Stimulated activated CD4-positive, alpha-beta T cell treated with anti-CD3 and anti-CD28 coated beads, Interleukin-15, amount 100 ng/mL, for 24 hours (primary cell): ENCODE results near the gene NEK11.

ENCODE experiments used
- DNase-seq: peaks from one replicate; pipeline ENCODE4 v3.0.0-alpha.2; 2020

The NEK11 gene

DNA sequence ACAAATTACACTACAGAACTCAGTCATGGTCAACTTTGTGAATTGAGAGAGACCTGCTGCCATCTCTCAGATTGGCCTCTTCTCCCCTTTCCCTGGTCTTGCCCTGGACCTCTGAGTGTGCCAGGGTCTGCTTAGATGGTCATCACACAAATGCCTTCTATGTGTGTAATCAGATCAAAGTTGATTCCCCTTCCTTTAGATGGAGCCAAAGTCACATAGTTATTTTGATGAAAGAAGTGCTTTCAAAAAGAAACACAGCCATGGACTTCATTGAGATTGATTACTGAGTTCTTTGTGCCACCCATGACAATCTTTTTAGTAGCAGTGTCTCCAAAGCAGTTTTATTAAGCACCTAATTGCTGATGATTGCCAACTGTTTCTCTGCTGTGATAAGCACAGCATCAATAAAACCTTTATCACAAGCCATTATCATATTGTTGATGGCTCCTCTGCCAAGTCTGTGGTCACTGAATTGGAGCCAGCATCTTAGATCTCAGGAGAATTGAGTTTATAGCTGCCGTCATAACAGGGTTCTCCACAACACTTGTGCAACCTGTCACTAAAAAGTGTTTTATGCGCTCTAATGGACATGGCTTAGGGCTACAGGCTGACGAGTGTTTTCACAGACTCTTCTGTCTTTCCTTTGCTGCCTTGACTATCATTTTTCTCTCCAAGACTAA lies 205.2 kb downstream of the NEK11 start:
- no peak for DNase-seq

DNA sequence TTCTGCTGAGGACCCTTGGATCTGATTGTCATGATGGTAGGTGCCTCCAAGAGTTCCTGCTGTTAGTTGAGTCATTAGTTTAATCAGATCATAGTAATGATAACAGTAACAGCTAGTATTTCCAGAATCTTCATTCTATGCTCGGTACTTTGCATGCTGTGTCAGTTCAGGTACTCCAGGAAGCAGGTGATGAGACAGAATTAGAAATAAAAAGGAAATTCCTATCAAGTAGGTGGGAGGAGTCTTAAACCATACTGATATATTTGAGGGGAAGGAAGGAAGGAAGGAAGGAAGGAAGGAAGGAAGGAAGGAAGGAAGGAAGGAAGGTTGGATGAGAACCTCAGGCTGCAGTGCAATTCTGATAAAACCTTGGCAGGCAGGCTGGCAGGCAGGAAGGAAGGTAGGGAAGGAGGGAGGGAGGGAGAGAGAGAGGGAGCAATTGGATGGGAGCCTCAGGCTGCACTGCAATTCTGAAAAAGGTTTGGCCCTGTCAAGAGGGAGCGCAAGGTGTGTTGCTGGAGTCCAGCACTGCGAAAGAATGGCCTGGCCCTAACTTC lies 206.1 kb downstream of the NEK11 start:
- no peak for DNase-seq

DNA sequence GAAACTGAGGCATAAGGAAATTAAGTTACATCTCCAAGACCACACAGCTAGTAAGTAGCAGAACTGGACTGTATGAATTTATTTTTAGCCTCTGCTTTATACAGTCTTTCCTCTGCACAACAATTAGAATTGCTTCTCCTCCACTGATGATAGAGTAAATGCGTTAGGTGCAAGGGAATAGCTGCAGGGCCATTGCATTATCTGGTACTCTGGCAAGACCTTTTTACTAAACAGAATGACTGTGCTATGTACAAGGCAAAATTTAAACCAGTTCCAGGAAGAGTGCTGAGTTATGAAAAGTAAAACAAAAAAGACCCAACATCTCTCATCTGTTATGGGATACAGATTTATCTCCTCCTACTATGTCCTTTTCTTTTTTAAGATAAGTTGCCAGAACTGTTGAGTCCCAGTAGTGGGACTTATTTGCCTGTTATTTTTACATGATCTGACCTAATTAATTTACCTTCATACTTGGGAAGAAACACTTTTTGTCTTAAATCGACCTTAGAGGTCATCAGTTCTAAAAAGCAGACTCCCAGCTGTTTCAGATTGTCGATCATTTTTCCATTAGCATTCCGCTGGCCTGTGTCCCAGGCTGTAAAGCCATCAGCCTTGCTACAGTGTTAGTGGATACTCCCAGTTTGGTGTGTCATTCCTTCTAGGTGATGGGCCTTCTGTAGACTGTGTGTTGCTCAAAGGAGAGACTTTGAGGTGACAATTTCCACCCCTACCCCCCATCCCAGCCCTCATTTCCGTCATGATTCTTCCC lies 207.4 kb downstream of the NEK11 start:
- DNase-seq = no peak

DNA sequence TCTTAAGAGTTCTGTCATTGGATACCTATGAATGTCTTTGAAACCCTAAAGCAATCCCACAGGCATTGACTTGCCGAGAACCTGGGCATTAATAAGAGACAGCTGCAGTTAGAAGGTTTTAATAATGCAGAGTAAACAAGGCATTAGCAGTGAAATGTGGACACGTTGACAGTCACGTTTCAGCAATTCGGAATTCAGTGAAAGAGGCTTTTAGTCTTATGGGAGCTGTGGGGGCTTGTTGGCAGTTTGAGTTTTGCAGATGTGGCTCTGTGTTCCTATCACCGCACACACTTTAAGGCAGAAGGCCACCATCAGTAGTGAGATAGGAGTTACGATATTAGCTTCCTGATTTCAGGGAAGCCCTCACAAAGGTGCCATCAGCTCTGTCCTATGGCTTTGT lies 209.7 kb downstream of the NEK11 start:
- no peak for DNase-seq

DNA sequence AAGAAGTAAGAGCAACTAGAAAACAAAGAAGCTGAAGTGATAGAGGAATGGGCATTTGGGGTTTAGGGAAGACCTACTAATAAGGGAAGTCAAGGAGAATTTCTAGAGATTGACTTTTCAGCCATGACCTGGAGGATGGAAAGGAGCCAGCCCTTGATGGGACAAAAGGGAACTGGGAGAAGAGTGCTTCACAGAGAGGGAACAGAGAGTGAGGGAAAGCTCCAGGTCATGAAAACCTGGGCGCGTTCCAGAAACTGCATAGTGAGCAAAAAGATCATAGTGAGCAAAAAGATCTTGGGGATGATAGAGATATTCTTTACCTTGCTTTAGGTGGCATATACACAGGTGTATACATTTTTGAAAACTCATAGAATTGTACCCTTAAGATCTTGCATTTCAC lies 211.8 kb downstream of the NEK11 start:
- DNase-seq = no peak

DNA sequence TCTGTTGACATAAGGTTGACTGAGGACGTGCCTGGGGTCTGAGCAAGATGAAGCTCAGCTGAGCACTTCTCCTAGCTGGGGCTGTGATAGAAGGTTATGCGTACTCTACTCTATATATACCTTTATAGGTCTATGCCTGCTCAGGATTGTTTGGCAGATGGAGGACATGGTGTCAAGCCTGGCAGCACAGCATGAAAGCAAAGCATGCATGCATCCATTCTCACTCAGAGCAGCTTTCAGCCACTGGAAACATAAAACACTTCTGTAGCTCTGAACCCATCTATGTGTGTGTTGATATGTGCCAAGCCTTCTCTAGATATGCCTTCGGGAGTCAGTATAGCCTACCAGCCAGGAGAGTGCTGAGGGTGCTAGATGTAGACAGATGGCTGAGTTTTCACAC lies 212.6 kb downstream of the NEK11 start:
- DNase-seq = no peak

DNA sequence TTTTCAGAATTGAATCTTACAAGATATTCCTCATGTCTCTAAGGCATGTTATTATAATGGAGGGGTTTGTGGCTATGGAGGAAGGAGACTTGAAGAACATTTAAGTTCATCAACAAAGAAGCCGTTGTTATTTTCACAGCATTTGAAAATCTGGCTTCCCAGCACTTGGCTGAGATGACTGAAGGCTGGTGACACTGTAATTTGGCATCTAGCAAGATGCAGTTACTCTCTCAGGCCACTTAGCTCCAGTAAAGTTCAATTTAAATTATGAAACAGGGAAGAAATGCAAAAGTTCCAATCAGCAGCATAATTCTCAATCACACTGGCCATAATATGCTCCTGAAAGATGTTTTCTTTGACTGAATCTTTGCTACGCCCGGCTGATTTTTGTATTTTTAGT lies 215.5 kb downstream of the NEK11 start:
- DNase-seq = no peak

GRCh38 chr3:131250466-131250865 lies 223.8 kb downstream of the NEK11 start:
- DNase-seq = no peak

GRCh38 chr3:131260525-131260924 lies 233.8 kb downstream of the NEK11 start:
- no peak for DNase-seq

- DNase-seq = no peak
Observed at GRCh38 chr3:131261104-131261503, 234.4 kb downstream of the NEK11 start.

- no peak for DNase-seq
Observed at GRCh38 chr3:131275556-131275955, 248.9 kb downstream of the NEK11 start.

GRCh38 chr3:131277836-131278497 lies 251.3 kb downstream of the NEK11 start:
- no peak for DNase-seq

GRCh38 chr3:131279577-131279976 lies 252.9 kb downstream of the NEK11 start:
- DNase-seq = no peak

- no peak for DNase-seq
Observed at GRCh38 chr3:131282379-131282778, 255.7 kb downstream of the NEK11 start.

GRCh38 chr3:131282967-131283366 lies 256.3 kb downstream of the NEK11 start:
- DNase-seq = no peak

GRCh38 chr3:131283862-131284261 lies 257.2 kb downstream of the NEK11 start:
- no peak for DNase-seq

- DNase-seq = no peak
Observed at GRCh38 chr3:131284302-131284701, 257.6 kb downstream of the NEK11 start.

- no peak for DNase-seq
Observed at GRCh38 chr3:131285456-131285855, 258.8 kb downstream of the NEK11 start.

GRCh38 chr3:131299836-131300235 lies 273.2 kb downstream of the NEK11 start:
- no peak for DNase-seq

- no peak for DNase-seq
Observed at GRCh38 chr3:131303848-131304247, 277.2 kb downstream of the NEK11 start.

DNA sequence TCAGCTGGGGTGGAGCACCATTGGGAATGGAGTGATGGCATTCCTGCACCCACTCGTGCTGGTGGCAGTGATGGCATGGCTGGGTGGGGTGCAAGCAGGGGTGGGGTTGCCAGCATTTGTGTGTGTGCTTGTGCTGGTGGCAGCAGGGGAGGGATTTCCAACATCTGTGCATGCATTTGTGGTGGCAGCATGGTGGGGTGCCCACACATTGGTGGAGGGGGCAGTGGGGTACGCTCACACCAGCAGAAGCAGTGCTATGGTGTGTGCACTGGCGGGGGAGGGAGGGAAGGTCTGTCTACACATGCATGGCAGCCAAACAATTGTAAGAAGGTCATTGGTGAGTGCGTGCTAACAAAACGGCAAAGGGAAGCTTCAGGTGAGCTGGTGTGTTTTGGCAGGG lies 278.2 kb downstream of the NEK11 start:
- DNase-seq = no peak

- DNase-seq = no peak
Observed at GRCh38 chr3:131306242-131306641, 279.6 kb downstream of the NEK11 start.

DNA sequence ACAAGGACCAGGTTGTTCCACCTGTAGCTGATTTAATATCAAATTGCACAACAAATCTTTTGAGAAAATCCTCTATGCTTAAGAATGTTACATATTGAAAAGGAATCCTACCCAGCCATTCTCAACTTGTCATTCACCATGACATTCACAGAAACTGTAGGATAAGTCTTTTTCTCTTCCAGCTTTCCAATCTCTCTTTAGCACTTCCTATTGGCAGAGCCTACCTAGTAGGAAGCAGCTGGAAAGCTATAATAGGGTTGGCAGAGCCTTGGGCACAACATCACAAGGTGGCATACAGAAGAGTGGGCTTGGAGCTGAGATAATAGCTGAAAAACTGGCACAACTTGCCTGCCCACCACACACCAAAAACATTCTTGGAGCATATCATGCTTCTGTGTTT lies 287.6 kb downstream of the NEK11 start:
- no peak for DNase-seq

GRCh38 chr3:131315162-131315561 lies 288.5 kb downstream of the NEK11 start:
- DNase-seq = no peak
